Measurements from ENCODE around the gene TMEM184B. TPM values are rescaled to one million over a fixed set of nuclear protein-coding genes. Genes with fewer than 3 reads are reported as not detected.
A peak's percentile ranks its signal among the peaks of the same experiment; 100 is the strongest.

Gene TMEM184B
- total RNA-seq, 4 donors from 2014 or later, result 61.1 to 138 (median 72.0) TPM

GRCh38 chr22:38249301-38249700 lies 23.5 kb downstream of the TMEM184B start:
- Histone ChIP-seq H3K27ac (no peak overlapping the region), H3K36me3 (peaks cover 0 to 41% (median 0%) of the 10 kb centered on the region in 3 donors), H3K4me1 (peaks cover 0 to 57% (median 24%) of the 10 kb centered on the region in 4 donors), H3K9me3 (no peaks in the 10 kb centered on the region), H3K27me3 (no peaks in the 10 kb centered on the region), H3K4me3 (no peak overlapping the region)
- no peak for TF ChIP-seq EP300 (IDR thresholded peaks at IDR 0.05)
- no peak for TF ChIP-seq CTCF (IDR thresholded peaks at IDR 0.05)
- TF ChIP-seq POLR2A (IDR thresholded peaks at IDR 0.05), result no peak
- no peak for DNase-seq (ENCODE audit: low spot score in 2 of 2)
- WGBS, 2 donors, result 87 to 93% methylated on average over 3 of the region's 3 CpGs

GRCh38 chr22:38248280-38248679 lies 24.5 kb downstream of the TMEM184B start:
- H3K9me3 ChIP-seq, result no peaks in the 10 kb centered on the region
- H3K4me3 ChIP-seq, result no peak overlapping the region
- WGBS, 2 donors, result 92 to 96% methylated on average over 6 of the region's 6 CpGs
- no peak for TF ChIP-seq EP300 (IDR thresholded peaks at IDR 0.05)
- no peak for TF ChIP-seq CTCF (IDR thresholded peaks at IDR 0.05)
- no peak for TF ChIP-seq POLR2A (IDR thresholded peaks at IDR 0.05)
- H3K4me1 ChIP-seq, result peaks cover 0 to 67% (median 28%) of the 10 kb centered on the region in 4 donors
- no peak overlapping the region for H3K27ac ChIP-seq
- no peak for DNase-seq (ENCODE audit: low spot score in 2 of 2)
- peaks cover 0 to 44% (median 0%) of the 10 kb centered on the region in 3 donors for H3K36me3 ChIP-seq
- H3K27me3 ChIP-seq, result no peaks in the 10 kb centered on the region

GRCh38 chr22:38247713-38248112 lies 25.1 kb downstream of the TMEM184B start:
- H3K4me1 ChIP-seq, result peaks cover 0 to 73% (median 32%) of the 10 kb centered on the region in 4 donors

GRCh38 chr22:38246692-38247091 lies 26.1 kb downstream of the TMEM184B start:
- DNase-seq (ENCODE audit: low spot score in 2 of 2), result peak; percentile 45 to 53
- peaks cover 0 to 69% (median 36%) of the 10 kb centered on the region in 4 donors for H3K4me1 ChIP-seq
- TF ChIP-seq EP300 (IDR thresholded peaks at IDR 0.05) (peak in 1 of 2 donors; percentile 19), POLR2A (IDR thresholded peaks at IDR 0.05) (no peak)
- no peak overlapping the region for H3K4me3 ChIP-seq
- no peaks in the 10 kb centered on the region for H3K27me3 ChIP-seq
- 15 to 32% methylated on average over 5 of the region's 5 CpGs for WGBS, 2 donors
- no peaks in the 10 kb centered on the region for H3K9me3 ChIP-seq
- H3K27ac ChIP-seq, result peak overlapping the region in 2 of 4 donors; percentile 47 to 72
- H3K36me3 ChIP-seq, result peaks cover 0 to 44% (median 0%) of the 10 kb centered on the region in 3 donors

More at GRCh38 chr22:38247713-38248112, 25.1 kb downstream of the TMEM184B start:
- TF ChIP-seq CTCF (IDR thresholded peaks at IDR 0.05) (no peak), POLR2A (IDR thresholded peaks at IDR 0.05) (no peak), EP300 (IDR thresholded peaks at IDR 0.05) (no peak)
- no peak for DNase-seq (ENCODE audit: low spot score in 2 of 2)
- 87 to 88% methylated on average over 12 of the region's 12 CpGs for WGBS, 2 donors
- H3K4me3 ChIP-seq, result no peak overlapping the region
- H3K27me3 ChIP-seq, result no peaks in the 10 kb centered on the region
- H3K36me3 ChIP-seq, result peaks cover 0 to 44% (median 0%) of the 10 kb centered on the region in 3 donors
- peak overlapping the region in 2 of 4 donors; percentile 47 to 72 for H3K27ac ChIP-seq
- no peaks in the 10 kb centered on the region for H3K9me3 ChIP-seq

- H3K4me1 ChIP-seq, result peaks cover 0 to 65% (median 31%) of the 10 kb centered on the region in 4 donors
- H3K27me3 ChIP-seq, result no peaks in the 10 kb centered on the region
- no peak overlapping the region for H3K4me3 ChIP-seq
- H3K36me3 ChIP-seq, result peaks cover 0 to 44% (median 0%) of the 10 kb centered on the region in 3 donors
- peak overlapping the region in 2 of 4 donors; percentile 47 to 72 for H3K27ac ChIP-seq
- no peak for DNase-seq (ENCODE audit: low spot score in 2 of 2)
- no peaks in the 10 kb centered on the region for H3K9me3 ChIP-seq
- no peak for TF ChIP-seq EP300 (IDR thresholded peaks at IDR 0.05)
- TF ChIP-seq CTCF (IDR thresholded peaks at IDR 0.05), result no peak
- TF ChIP-seq POLR2A (IDR thresholded peaks at IDR 0.05), result no peak
- 72 to 74% methylated on average over 12 to 16 of the region's 19 CpGs for WGBS, 2 donors
Observed at GRCh38 chr22:38246046-38246658, 26.7 kb downstream of the TMEM184B start.
